Superior temporal gyrus (tissue), 1 donor: ENCODE data around the gene CCT2.
A peak's percentile ranks its signal among the peaks of the same experiment; 100 is the strongest.
"Not testable (repeated sequence)": the region's sequence is repeated elsewhere in the genome, so short reads cannot be mapped to it uniquely, and the experiment has no call there.

Experiments
- DNase-seq: peaks from one replicate; pipeline ENCODE4 v3.0.0-alpha.2; 2016; ENCODE audit errors: extremely low spot score

The CCT2 gene

GRCh38 chr12:69588527-69588926, 3.3 kb downstream of the CCT2 start:
- no peak for DNase-seq

- DNase-seq: no peak
Observed at GRCh38 chr12:69589082-69589481, 3.8 kb downstream of the CCT2 start.

- no peak for DNase-seq
Observed at GRCh38 chr12:69595689-69596088, 10.4 kb downstream of the CCT2 start.

- no peak for DNase-seq
Observed at GRCh38 chr12:69598174-69598753, 13.0 kb downstream of the CCT2 start.

GRCh38 chr12:69600804-69601203, 15.5 kb downstream of the CCT2 start:
- no peak for DNase-seq

DNA sequence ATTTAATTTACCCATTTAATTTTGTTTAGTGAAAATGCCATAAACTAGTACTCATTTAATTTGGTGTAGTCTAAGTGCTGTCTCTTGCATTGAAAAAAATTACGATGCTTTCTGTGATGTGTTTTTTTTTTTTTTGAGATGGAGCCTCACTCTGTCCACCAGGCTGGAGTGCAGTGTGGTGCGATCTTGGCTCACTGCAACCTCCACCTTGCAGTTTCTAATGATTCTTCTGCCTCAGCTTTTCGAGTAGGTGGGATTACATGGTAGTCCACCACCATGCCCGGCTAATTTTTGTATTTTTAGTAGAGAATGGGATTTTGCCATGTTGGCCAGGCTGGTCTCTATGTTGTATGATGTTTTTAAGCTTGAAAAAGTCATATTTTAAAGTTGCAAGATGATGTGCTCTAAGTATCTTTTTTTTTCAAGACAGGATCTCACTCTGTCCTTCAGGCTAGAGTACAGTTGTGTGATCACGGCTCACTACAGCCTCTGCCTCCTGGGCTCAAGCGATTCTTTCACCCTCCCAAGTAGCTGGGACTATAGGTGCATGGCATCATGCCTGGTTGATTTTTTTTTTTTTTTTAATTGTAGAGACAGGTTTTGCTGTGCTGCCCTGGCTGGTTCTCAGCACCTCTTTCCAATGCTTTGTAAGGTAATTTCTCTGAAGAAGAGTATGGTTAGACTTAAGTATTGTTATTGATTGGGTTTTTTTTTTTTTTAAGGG, 16.9 kb downstream of the CCT2 start:
- DNase-seq: no peak

GRCh38 chr12:69602954-69603353, 17.7 kb downstream of the CCT2 start:
- no peak for DNase-seq

GRCh38 chr12:69603556-69603955, 18.3 kb downstream of the CCT2 start:
- DNase-seq: not testable (repeated sequence)

DNA sequence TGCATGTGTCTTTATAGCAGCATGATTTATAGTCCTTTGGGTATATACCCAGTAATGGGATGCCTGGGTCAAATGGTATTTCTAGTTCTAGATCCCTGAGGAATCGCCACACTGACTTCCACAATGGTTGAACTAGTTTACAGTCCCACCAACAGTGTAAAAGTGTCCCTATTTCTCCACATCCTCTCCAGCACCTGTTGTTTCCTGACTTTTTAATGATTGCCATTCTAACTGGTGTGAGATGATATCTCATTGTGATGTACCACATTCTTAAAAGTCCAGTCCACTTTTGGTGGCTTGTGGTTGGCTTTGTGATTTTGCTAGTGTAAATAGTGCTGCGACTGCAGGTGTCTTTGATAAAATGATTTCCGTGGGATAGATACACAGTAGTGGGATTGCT, 19.0 kb downstream of the CCT2 start:
- DNase-seq: not testable (repeated sequence)

- DNase-seq: no peak
Observed at GRCh38 chr12:69608114-69608513, 22.9 kb downstream of the CCT2 start.

GRCh38 chr12:69610126-69610525, 24.9 kb downstream of the CCT2 start:
- DNase-seq: no peak

GRCh38 chr12:69610729-69611128, 25.5 kb downstream of the CCT2 start, which contains the start of gene LRRC10:
TSS of gene LRRC10 (minus strand) at chr12:69610907. CDS start at chr12:69610838, 69 bp downstream.
- no peak for DNase-seq

DNA sequence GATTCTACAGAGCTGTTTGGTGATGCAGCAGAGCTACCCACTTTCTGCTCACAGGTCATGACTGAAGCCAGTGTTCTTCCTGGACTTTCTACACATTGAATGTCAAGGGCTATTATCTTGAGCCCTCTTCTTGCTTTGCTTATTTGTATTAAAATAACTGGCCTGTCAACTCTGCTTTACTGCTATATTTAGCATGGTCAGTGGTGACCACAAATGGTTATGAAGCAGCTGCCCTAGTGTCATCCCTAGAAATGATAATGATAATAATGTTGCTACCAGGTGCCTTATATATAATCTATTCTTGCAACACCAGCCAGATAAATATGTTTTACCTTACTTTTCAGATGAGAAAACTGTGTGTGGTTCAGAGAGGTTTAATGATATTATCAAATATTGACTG, 28.1 kb downstream of the CCT2 start:
- DNase-seq: no peak

DNA sequence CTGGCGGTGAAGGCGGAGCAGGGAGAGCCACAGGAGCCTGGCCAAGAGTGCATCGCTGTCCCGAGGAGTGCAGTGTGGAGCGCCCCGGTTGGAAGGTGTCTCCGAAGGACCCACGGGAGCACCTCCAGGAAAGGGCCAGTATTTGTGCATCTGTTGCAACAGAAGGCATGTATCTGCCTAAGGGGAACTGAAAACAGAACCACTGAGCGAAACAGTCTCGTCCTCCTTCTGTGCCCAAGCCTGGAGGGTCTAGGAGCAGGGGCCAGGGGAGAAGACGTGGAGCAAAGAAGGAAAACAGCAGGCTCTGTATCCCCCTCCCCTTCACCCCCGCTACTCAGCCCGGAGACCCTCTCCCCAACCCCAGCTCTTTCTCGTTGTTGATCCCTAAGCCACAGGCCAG, 30.8 kb downstream of the CCT2 start:
- no peak for DNase-seq

GRCh38 chr12:69619050-69619449, 33.8 kb downstream of the CCT2 start:
- no peak for DNase-seq

DNA sequence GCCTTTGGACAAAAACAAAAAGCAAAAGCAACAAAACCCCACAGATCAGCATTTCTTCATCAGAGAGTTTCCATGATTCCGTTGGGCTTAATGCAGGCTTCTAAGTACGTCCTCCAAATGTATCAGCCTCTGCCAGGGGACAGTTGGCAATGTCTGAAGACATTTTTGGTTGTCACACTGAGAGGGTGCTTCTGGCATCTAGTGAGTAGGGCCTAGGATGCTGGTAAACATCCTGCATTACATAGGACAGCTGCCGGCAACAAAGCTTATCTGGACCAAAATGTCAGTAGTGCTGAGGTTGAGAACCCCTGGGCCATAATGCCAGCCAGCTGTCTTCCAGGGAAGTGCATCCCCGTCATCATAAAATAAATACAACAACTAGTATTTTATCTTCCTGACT, 34.8 kb downstream of the CCT2 start:
- no peak for DNase-seq

- DNase-seq: no peak
Observed at GRCh38 chr12:69620921-69621320, 35.7 kb downstream of the CCT2 start.

GRCh38 chr12:69621551-69621950, 36.3 kb downstream of the CCT2 start:
- no peak for DNase-seq

- DNase-seq: no peak
Observed at GRCh38 chr12:69623970-69624369, 38.7 kb downstream of the CCT2 start.

DNA sequence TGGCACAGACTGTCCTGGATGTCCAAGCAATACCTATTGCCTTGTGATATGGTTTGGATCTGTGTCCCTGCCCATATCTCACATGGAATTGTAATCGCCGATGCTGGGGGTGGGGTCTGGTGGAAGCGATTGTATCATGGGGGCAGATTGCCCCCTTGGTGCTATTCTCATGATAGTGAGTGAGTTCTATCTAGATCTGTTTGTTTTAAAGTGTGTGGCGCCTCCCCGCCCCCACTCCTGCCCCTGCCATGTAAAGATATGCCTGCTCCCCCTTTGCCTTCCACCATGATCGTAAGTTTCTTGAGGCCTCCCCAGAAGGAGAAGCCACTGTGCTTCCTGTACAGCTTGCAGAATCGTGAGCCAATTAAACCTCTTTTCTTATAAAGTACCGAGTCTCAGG, 42.2 kb downstream of the CCT2 start:
- no peak for DNase-seq

- no peak for DNase-seq
Observed at GRCh38 chr12:69630191-69630590, 44.9 kb downstream of the CCT2 start.

DNA sequence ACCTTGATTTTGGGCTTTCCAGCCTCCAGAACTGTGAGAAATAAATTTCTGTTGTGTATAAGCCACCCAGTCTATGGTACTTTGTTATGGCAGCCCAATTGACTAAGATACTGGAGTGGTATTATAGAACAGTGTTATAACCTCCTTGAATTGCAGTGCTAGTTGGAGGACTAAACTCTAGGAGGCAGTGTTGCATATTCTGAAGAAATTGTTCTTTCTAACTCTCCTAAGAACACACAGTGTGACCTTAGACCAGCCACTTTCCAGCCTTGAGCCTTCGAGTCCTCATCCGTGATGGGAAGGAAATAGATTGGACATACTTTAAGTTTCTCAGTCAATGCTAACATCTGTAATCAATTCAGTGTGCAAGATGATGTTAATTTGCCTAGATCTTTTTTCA, 47.8 kb downstream of the CCT2 start:
- DNase-seq: no peak

GRCh38 chr12:69639400-69640016, 54.2 kb downstream of the CCT2 start:
- DNase-seq: peak; percentile 76
